Spleen (tissue), 11 donors: Measurements from ENCODE around the gene RANBP10. TPM values are rescaled to one million over a fixed set of nuclear protein-coding genes. Genes with fewer than 3 reads are reported as not detected.

Experiments
- DNase-seq: peaks from one replicate; pipeline ENCODE4 v3.0.0-alpha.2; 2020
- H3K27ac ChIP-seq, 8 donors: fragments of 200-600 bp; sonication (generic) in 7 of 8; 1 replicate in 4 of 8; 2 replicates in 4 of 8; pipeline versions ENCODE4 v1.5.0 to v1.8.0; 2016 to 2021; ENCODE audit warnings: inconsistent platforms in 4 of 8, mild to moderate bottlenecking in 4 of 8, moderate library complexity in 1 of 8
- H3K27me3 ChIP-seq, 7 donors: fragments of 200-600 bp; sonication (generic) in 6 of 7; replicated peaks in 1 of 7; 1 replicate in 4 of 7; 2 replicates in 3 of 7; pipeline versions ENCODE4 v1.5.0 to v1.8.0; 2016 to 2021; ENCODE audit warnings: inconsistent platforms in 3 of 7, mild to moderate bottlenecking in 1 of 7
- H3K36me3 ChIP-seq, 6 donors: fragments of 200-600 bp; sonication (generic) in 5 of 6; 1 replicate in 4 of 6; 2 replicates in 2 of 6; pipeline versions ENCODE4 v1.5.0 to v1.8.0; 2016 to 2021; ENCODE audit warnings: inconsistent platforms in 2 of 6
- H3K4me1 ChIP-seq, 6 donors: fragments of 200-600 bp; sonication (generic) in 5 of 6; 1 replicate in 3 of 6; 2 replicates in 3 of 6; pipeline versions ENCODE4 v1.5.0 to v1.8.0; 2016 to 2021; ENCODE audit warnings: inconsistent platforms in 3 of 6
- H3K4me3 ChIP-seq, 8 donors: fragments of 200-600 bp; sonication (generic) in 7 of 8; 1 replicate in 4 of 8; 2 replicates in 4 of 8; pipeline versions ENCODE4 v1.5.0 to v1.8.0; 2016 to 2021; ENCODE audit warnings: inconsistent platforms in 4 of 8, mild to moderate bottlenecking in 4 of 8, moderate library complexity in 2 of 8
- H3K9me3 ChIP-seq, 8 donors: fragments of 200-600 bp; sonication (generic) in 7 of 8; 1 replicate in 4 of 8; 2 replicates in 4 of 8; pipeline versions ENCODE4 v1.5.0 to v1.8.0; 2016 to 2021; ENCODE audit warnings: inconsistent platforms in 4 of 8
- CTCF ChIP-seq, 11 experiments: fragments of 200-600 bp in 7 of 11; fragments of 450-650 bp in 4 of 11; sonication (generic) in 4 of 11; IDR thresholded peaks in 8 of 11; conservative IDR thresholded peaks in 3 of 11; 1 replicate in 7 of 11; 2 replicates in 4 of 11; pipeline versions ENCODE4 v1.4.0 to v1.8.0; 2016 to 2021; ENCODE audit warnings: antibody characterized with exemption in 11 of 11, inconsistent platforms in 4 of 11, mild to moderate bottlenecking in 1 of 11
- POLR2A ChIP-seq, 3 donors: fragments of 450-650 bp; IDR thresholded peaks; one replicate each; pipeline ENCODE4 v1.5.1; 2017; ENCODE audit warnings: antibody characterized with exemption in 3 of 3, mild to moderate bottlenecking in 1 of 3
- POLR2AphosphoS5 ChIP-seq, 3 donors: sonication (generic); formaldehyde crosslinking; IDR thresholded peaks; one replicate each; pipeline ENCODE4 v1.5.1; 2017; ENCODE audit warnings: antibody characterized with exemption in 3 of 3
- WGBS, 5 donors: extraction: QIAGEN DNeasy Blood & Tissue Kit in 3 of 5; methylation state at CpG; one replicate each; pipeline versions ENCODE4 v1.1.5 to v1.1.7; 2013 to 2018; 5-methylcytosine and 5-hydroxymethylcytosine counted together
- intact Hi-C: fragments of 100-400 bp; cut with DNase I; formaldehyde crosslinking; loops from one replicate; pipeline ENCODE4 v1.15.0; 2023; ENCODE audit warnings: low total_unique reads
- polyA plus RNA-seq, 3 donors: library from polyadenylated mRNA; stranded (reverse); fragments of 200-250 nt; gene quantifications; one replicate each; pipeline ENCODE4 v1.2.1, GENCODE V29; 2013
- total RNA-seq, 7 donors: library from RNA; depleted of rRNA in 3 of 7; stranded (reverse); fragments of >200 nt in 3 of 7; fragmentation: NEBNext Ultra II Directional in 4 of 7; extraction: Animal tissue kit (Norgen Biotek cat#: 25700) in 4 of 7; gene quantifications; one replicate each; pipeline versions ENCODE4 v1.1.0 to v1.2.1, GENCODE V29; 2016 to 2021
- donor health status: healthy with polysubstance abuse.
- donor health status: DM: no; HTN: no; CAD: no; lungs with moderate emphysema.
- donor health status: DM: no; HTN: no; CAD: no.
- donor health status: Bipolar disorder and iron deficiency.
- donor health status: healthy.
- donor health status: DM: no; HTN: no; CAD: no.
- donor health status: DM: yes; HTN: yes; CAD: no.

The RANBP10 gene
- total and polyA plus RNA-seq, 10 donors: 6.6 to 38.6 (median 22.6) TPM

- DNase-seq: no peak
- H3K9me3 ChIP-seq: no peaks in the 10 kb centered on the region
- no peaks in the 10 kb centered on the region for H3K27me3 ChIP-seq
- no peak overlapping the region for H3K4me3 ChIP-seq
- H3K36me3 ChIP-seq: peaks cover 0 to 60% (median 12%) of the 10 kb centered on the region in 6 donors
- TF ChIP-seq POLR2AphosphoS5 (IDR thresholded peaks at IDR 0.05): no peak
- TF ChIP-seq POLR2A (IDR thresholded peaks at IDR 0.05): no peak
- no peak for TF ChIP-seq CTCF (IDR thresholded peaks at IDR 0.05 in 8 of 11, conservative IDR thresholded peaks at IDR 0.05 in 3 of 11)
- peaks cover 11 to 57% (median 30%) of the 10 kb centered on the region in 6 donors for H3K4me1 ChIP-seq
- WGBS, 5 donors: 87 to 96% (median 87%) methylated on average over 4 of the region's 4 CpGs
- H3K27ac ChIP-seq: peak overlapping the region; percentile 36 to 89 (median 81)
- intact Hi-C loops: no loop called here
Observed at GRCh38 chr16:67683767-67684166, 122.6 kb downstream of the RANBP10 start.

- H3K4me3 ChIP-seq: no peak overlapping the region
- peak overlapping the region in 1 of 8 donors; percentile 24 for H3K27ac ChIP-seq
- no peaks in the 10 kb centered on the region for H3K27me3 ChIP-seq
- H3K36me3 ChIP-seq: peaks cover 0 to 76% (median 17%) of the 10 kb centered on the region in 6 donors
- no peaks in the 10 kb centered on the region for H3K9me3 ChIP-seq
- WGBS, 5 donors: 93 to 97% (median 95%) methylated on average over 10 of the region's 10 CpGs
- peaks cover 0 to 56% (median 37%) of the 10 kb centered on the region in 6 donors for H3K4me1 ChIP-seq
- intact Hi-C loops: loop anchor here (10.0 kb wide), 1 partner anchor 245 kb away; no protein-coding TSS in a partner anchor
- TF ChIP-seq POLR2A (IDR thresholded peaks at IDR 0.05): no peak
- TF ChIP-seq CTCF (IDR thresholded peaks at IDR 0.05 in 8 of 11, conservative IDR thresholded peaks at IDR 0.05 in 3 of 11): no peak
- TF ChIP-seq POLR2AphosphoS5 (IDR thresholded peaks at IDR 0.05): no peak
- DNase-seq: peak; percentile 10
Observed at GRCh38 chr16:67679935-67680897, 126.1 kb downstream of the RANBP10 start.

GRCh38 chr16:67678354-67679023, 127.9 kb downstream of the RANBP10 start:
- no peak for TF ChIP-seq POLR2A (IDR thresholded peaks at IDR 0.05)
- TF ChIP-seq CTCF (IDR thresholded peaks at IDR 0.05 in 8 of 11, conservative IDR thresholded peaks at IDR 0.05 in 3 of 11): no peak
- no peak for TF ChIP-seq POLR2AphosphoS5 (IDR thresholded peaks at IDR 0.05)
- Histone ChIP-seq H3K4me3 (no peak overlapping the region), H3K9me3 (no peaks in the 10 kb centered on the region), H3K27me3 (no peaks in the 10 kb centered on the region), H3K4me1 (peaks cover 10 to 56% (median 43%) of the 10 kb centered on the region in 6 donors), H3K36me3 (peaks cover 0 to 66% (median 13%) of the 10 kb centered on the region in 6 donors), H3K27ac (peak overlapping the region in 4 of 8 donors; percentile 71 to 94 (median 80))
- 83 to 94% (median 89%) methylated on average over 12 of the region's 12 CpGs for WGBS, 5 donors
- intact Hi-C loops: loop anchor here (10.0 kb wide), 1 partner anchor 246 kb away; no protein-coding TSS in a partner anchor
- peak; percentile 19 for DNase-seq
